HEK293 (cell line): ENCODE measurements around the gene KAT7.

ENCODE experiments used
- CTCF ChIA-PET: fragments of 350-600 bp; formaldehyde crosslinking; extraction: SDS; loops from one replicate; lab custom pipeline; 2021; ENCODE audit warnings: antibody characterized with exemption; lab: Yijun Ruan, JAX
- POLR2A ChIA-PET: fragments of 300-600 bp; formaldehyde crosslinking; extraction: SDS; loops from one replicate; lab custom pipeline; 2020; ENCODE audit warnings: antibody characterized with exemption, inconsistent platforms; lab: Yijun Ruan, JAX
- H3K27ac ChIP-seq: fragments of 200-500 bp; sonication (Bioruptor generic); 2 replicates; pipeline ENCODE4 v1.5.1; 2014; ENCODE audit warnings: low read depth, low read length, control low read depth, inconsistent platforms; ENCODE audit errors: extremely low read depth
- H3K36me3 ChIP-seq, 2 experiments: fragments of 200-500 bp in 1 of 2; sonication (Bioruptor generic) in 1 of 2; 1 replicate in 1 of 2; 2 replicates in 1 of 2; pipeline ENCODE4 v1.5.1; 2014 to 2017; ENCODE audit warnings: inconsistent platforms in 2 of 2, low read length in 2 of 2; ENCODE audit not compliant: control insufficient read depth in 2 of 2, insufficient read depth in 1 of 2
- H3K4me1 ChIP-seq: fragments of 200-500 bp; sonication (Bioruptor generic); 2 replicates; pipeline ENCODE4 v1.5.1; 2014; ENCODE audit warnings: mild to moderate bottlenecking, low read length, inconsistent platforms; ENCODE audit not compliant: control insufficient read depth, insufficient read depth
- H3K4me3 ChIP-seq: 2 replicates; pipeline ENCODE4 v1.5.1; 2011; ENCODE audit warnings: low read depth, mild to moderate bottlenecking, control low read depth, low read length, moderate library complexity
- H3K9me3 ChIP-seq: fragments of 200-500 bp; sonication (Bioruptor generic); 2 replicates; pipeline ENCODE4 v1.5.1; 2014; ENCODE audit warnings: low read depth, low read length, inconsistent platforms; ENCODE audit not compliant: control insufficient read depth, insufficient read depth
- EGR2 ChIP-seq: fragments of 450-650 bp; formaldehyde crosslinking; IDR thresholded peaks from 2 replicates; pipeline ENCODE4 v1.5.1; 2016; ENCODE audit warnings: low read depth, missing biosample characterization, missing genetic modification characterization
- GLI4 ChIP-seq: fragments of 450-650 bp; formaldehyde crosslinking; IDR thresholded peaks from 2 replicates; pipeline ENCODE4 v1.5.1; 2016; ENCODE audit warnings: missing biosample characterization, missing genetic modification characterization
- GLIS1 ChIP-seq: fragments of 450-650 bp; formaldehyde crosslinking; IDR thresholded peaks from 2 replicates; pipeline ENCODE4 v1.5.1; 2016; ENCODE audit warnings: missing biosample characterization, missing genetic modification characterization
- HOXD13 ChIP-seq: sonication (generic); formaldehyde crosslinking; IDR thresholded peaks from 2 replicates; pipeline ENCODE4 v1.8.0; 2022; ENCODE audit warnings: missing genetic modification reagents, borderline replicate concordance
- IKZF3 ChIP-seq: fragments of 450-650 bp; IDR thresholded peaks from 2 replicates; pipeline ENCODE4 v1.5.0; 2018; ENCODE audit warnings: missing biosample characterization, mild to moderate bottlenecking, missing genetic modification characterization, moderate library complexity
- KLF1 ChIP-seq: fragments of 450-650 bp; formaldehyde crosslinking; IDR thresholded peaks from 2 replicates; pipeline ENCODE4 v1.5.1; 2016; ENCODE audit warnings: missing biosample characterization, missing genetic modification characterization
- MEIS1 ChIP-seq: sonication (generic); formaldehyde crosslinking; IDR thresholded peaks from 2 replicates; pipeline ENCODE4 v1.8.1; 2022; ENCODE audit warnings: missing genetic modification reagents, mild to moderate bottlenecking, borderline replicate concordance
- PRDM10 ChIP-seq: fragments of 450-650 bp; formaldehyde crosslinking; IDR thresholded peaks from 2 replicates; pipeline ENCODE4 v1.5.1; 2016; ENCODE audit warnings: missing biosample characterization, missing genetic modification characterization
- ZBTB7A ChIP-seq: fragments of 450-650 bp; formaldehyde crosslinking; IDR thresholded peaks from 2 replicates; pipeline ENCODE4 v1.5.1; 2016; ENCODE audit warnings: low read depth, missing biosample characterization, missing genetic modification characterization
- ZNF132 ChIP-seq: fragments of 450-650 bp; formaldehyde crosslinking; IDR thresholded peaks from 2 replicates; pipeline ENCODE4 v1.5.1; 2017; ENCODE audit warnings: missing biosample characterization, missing genetic modification characterization, borderline replicate concordance
- ZNF138 ChIP-seq: fragments of 450-650 bp; formaldehyde crosslinking; IDR thresholded peaks from 2 replicates; pipeline ENCODE4 v1.5.1; 2016; ENCODE audit warnings: missing biosample characterization, missing genetic modification characterization, borderline replicate concordance
- ZNF202 ChIP-seq: fragments of 450-650 bp; formaldehyde crosslinking; IDR thresholded peaks from 2 replicates; pipeline ENCODE4 v1.5.1; 2016; ENCODE audit warnings: missing biosample characterization, missing genetic modification characterization, borderline replicate concordance
- ZNF214 ChIP-seq: fragments of 450-650 bp; formaldehyde crosslinking; IDR thresholded peaks from 2 replicates; pipeline ENCODE4 v1.5.1; 2017; ENCODE audit warnings: missing biosample characterization, mild to moderate bottlenecking, missing genetic modification characterization, borderline replicate concordance
- ZNF24 ChIP-seq: fragments of 450-650 bp; formaldehyde crosslinking; IDR thresholded peaks from 2 replicates; pipeline ENCODE4 v1.5.1; 2016; ENCODE audit warnings: missing biosample characterization, missing genetic modification characterization
- ZNF362 ChIP-seq: fragments of 450-650 bp; formaldehyde crosslinking; IDR thresholded peaks from 2 replicates; pipeline ENCODE4 v1.5.1; 2016; ENCODE audit warnings: missing biosample characterization, missing genetic modification characterization
- ZNF391 ChIP-seq: fragments of 450-650 bp; formaldehyde crosslinking; IDR thresholded peaks from 2 replicates; pipeline ENCODE4 v1.5.1; 2016; ENCODE audit warnings: low read depth, missing biosample characterization, missing genetic modification characterization, borderline replicate concordance
- ZNF571 ChIP-seq: fragments of 450-650 bp; formaldehyde crosslinking; IDR thresholded peaks from 2 replicates; pipeline ENCODE4 v1.5.0; 2017; ENCODE audit warnings: missing biosample characterization, missing genetic modification characterization
- ZNF585B ChIP-seq: fragments of 450-650 bp; formaldehyde crosslinking; IDR thresholded peaks from 2 replicates; pipeline ENCODE4 v1.5.1; 2016; ENCODE audit warnings: missing biosample characterization, missing genetic modification characterization
- ZNF624 ChIP-seq: fragments of 450-650 bp; formaldehyde crosslinking; IDR thresholded peaks from 2 replicates; pipeline ENCODE4 v1.5.1; 2017; ENCODE audit warnings: missing biosample characterization, missing genetic modification characterization
- ZNF768 ChIP-seq: fragments of 450-650 bp; formaldehyde crosslinking; IDR thresholded peaks from 2 replicates; pipeline ENCODE4 v1.5.1; 2018; ENCODE audit warnings: missing biosample characterization, mild to moderate bottlenecking, missing genetic modification characterization
- ZSCAN16 ChIP-seq: fragments of 450-650 bp; formaldehyde crosslinking; IDR thresholded peaks from 2 replicates; pipeline ENCODE4 v1.5.1; 2016; ENCODE audit warnings: missing biosample characterization, missing genetic modification characterization
- TF ChIP-seq, protein P1 (sequence below): fragments of 450-650 bp; formaldehyde crosslinking; IDR thresholded peaks from 2 replicates; pipeline ENCODE4 v1.5.1; 2016; ENCODE audit warnings: missing biosample characterization, missing genetic modification characterization
- TF ChIP-seq, protein P2 (sequence below): fragments of 450-650 bp; formaldehyde crosslinking; IDR thresholded peaks from 2 replicates; pipeline ENCODE4 v1.5.1; 2017; ENCODE audit warnings: missing biosample characterization, mild to moderate bottlenecking, missing genetic modification characterization, moderate library complexity
- TF ChIP-seq, protein P3 (sequence below): fragments of 450-650 bp; IDR thresholded peaks from 2 replicates; pipeline ENCODE4 v1.5.1; 2018; ENCODE audit warnings: missing biosample characterization, missing genetic modification characterization

KAT7 gene

DNA sequence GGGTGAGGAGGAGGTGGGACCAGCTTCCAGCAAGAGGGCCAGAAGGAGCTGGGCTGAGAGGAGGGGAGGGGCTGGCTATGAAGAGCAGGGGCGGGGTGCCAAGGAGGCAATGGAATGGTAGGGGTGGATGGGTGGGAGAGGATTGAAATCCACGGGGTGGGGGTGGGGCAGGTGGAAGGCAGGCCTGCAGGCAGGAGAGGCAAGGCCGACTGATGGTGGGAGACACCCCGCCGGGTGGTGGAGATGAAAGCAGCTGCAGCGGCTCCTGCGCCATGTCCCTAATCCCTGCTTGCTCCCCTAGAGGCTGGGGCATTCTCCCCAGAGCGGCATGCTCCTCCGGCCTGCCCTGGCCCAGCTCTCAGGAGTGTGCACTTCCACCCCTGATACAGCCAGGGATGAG lies 87.2 kb downstream of the KAT7 start:
- no peaks in the 10 kb centered on the region for H3K36me3 ChIP-seq
- H3K4me3 ChIP-seq: no peak overlapping the region
- H3K9me3 ChIP-seq: no peaks in the 10 kb centered on the region
- TF ChIP-seq ZNF571 (tag by site-specific recombination): no peak
- TF ChIP-seq EGR2: 0 out of 2 replicates have a peak, but pooled peaks have one; percentile 36
- TF ChIP-seq ZNF362: no peak
- no peak for TF ChIP-seq ZNF138 (tag by site-specific recombination)
- TF ChIP-seq ZNF202 (tag by site-specific recombination): no peak
- TF ChIP-seq GLI4 (tag by site-specific recombination): no peak
- TF ChIP-seq ZNF585B (tag by site-specific recombination): no peak
- no peak for TF ChIP-seq ZNF391 (tag by site-specific recombination)
- TF ChIP-seq, protein P1, sequence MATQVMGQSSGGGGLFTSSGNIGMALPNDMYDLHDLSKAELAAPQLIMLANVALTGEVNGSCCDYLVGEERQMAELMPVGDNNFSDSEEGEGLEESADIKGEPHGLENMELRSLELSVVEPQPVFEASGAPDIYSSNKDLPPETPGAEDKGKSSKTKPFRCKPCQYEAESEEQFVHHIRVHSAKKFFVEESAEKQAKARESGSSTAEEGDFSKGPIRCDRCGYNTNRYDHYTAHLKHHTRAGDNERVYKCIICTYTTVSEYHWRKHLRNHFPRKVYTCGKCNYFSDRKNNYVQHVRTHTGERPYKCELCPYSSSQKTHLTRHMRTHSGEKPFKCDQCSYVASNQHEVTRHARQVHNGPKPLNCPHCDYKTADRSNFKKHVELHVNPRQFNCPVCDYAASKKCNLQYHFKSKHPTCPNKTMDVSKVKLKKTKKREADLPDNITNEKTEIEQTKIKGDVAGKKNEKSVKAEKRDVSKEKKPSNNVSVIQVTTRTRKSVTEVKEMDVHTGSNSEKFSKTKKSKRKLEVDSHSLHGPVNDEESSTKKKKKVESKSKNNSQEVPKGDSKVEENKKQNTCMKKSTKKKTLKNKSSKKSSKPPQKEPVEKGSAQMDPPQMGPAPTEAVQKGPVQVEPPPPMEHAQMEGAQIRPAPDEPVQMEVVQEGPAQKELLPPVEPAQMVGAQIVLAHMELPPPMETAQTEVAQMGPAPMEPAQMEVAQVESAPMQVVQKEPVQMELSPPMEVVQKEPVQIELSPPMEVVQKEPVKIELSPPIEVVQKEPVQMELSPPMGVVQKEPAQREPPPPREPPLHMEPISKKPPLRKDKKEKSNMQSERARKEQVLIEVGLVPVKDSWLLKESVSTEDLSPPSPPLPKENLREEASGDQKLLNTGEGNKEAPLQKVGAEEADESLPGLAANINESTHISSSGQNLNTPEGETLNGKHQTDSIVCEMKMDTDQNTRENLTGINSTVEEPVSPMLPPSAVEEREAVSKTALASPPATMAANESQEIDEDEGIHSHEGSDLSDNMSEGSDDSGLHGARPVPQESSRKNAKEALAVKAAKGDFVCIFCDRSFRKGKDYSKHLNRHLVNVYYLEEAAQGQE (tag by site-specific recombination): no peak
- TF ChIP-seq IKZF3 (tag by site-specific recombination): 0 out of 2 replicates have a peak, but pooled peaks have one; percentile 26
- TF ChIP-seq HOXD13 (CRISPR knock-in tag): no peak
- TF ChIP-seq KLF1 (tag by site-specific recombination): peak; percentile 53
- no peak for TF ChIP-seq ZNF24 (tag by site-specific recombination)
- TF ChIP-seq MEIS1 (CRISPR knock-in tag): no peak
- no peak for TF ChIP-seq GLIS1 (tag by site-specific recombination)
- TF ChIP-seq ZNF768 (tag by site-specific recombination): no peak
- TF ChIP-seq ZSCAN16 (tag by site-specific recombination): no peak
- TF ChIP-seq, protein P2, sequence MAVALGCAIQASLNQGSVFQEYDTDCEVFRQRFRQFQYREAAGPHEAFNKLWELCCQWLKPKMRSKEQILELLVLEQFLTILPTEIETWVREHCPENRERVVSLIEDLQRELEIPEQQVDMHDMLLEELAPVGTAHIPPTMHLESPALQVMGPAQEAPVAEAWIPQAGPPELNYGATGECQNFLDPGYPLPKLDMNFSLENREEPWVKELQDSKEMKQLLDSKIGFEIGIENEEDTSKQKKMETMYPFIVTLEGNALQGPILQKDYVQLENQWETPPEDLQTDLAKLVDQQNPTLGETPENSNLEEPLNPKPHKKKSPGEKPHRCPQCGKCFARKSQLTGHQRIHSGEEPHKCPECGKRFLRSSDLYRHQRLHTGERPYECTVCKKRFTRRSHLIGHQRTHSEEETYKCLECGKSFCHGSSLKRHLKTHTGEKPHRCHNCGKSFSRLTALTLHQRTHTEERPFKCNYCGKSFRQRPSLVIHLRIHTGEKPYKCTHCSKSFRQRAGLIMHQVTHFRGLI (tag by site-specific recombination): no peak
- TF ChIP-seq, protein P3, sequence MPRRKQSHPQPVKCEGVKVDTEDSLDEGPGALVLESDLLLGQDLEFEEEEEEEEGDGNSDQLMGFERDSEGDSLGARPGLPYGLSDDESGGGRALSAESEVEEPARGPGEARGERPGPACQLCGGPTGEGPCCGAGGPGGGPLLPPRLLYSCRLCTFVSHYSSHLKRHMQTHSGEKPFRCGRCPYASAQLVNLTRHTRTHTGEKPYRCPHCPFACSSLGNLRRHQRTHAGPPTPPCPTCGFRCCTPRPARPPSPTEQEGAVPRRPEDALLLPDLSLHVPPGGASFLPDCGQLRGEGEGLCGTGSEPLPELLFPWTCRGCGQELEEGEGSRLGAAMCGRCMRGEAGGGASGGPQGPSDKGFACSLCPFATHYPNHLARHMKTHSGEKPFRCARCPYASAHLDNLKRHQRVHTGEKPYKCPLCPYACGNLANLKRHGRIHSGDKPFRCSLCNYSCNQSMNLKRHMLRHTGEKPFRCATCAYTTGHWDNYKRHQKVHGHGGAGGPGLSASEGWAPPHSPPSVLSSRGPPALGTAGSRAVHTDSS (tag by site-specific recombination): no peak
- no peak for TF ChIP-seq ZNF214
- TF ChIP-seq ZNF132 (tag by site-specific recombination): no peak
- no peak for TF ChIP-seq ZBTB7A (tag by site-specific recombination)
- no peak for TF ChIP-seq ZNF624
- peak; percentile 45; the same call in 1 of the 2 replicates for TF ChIP-seq PRDM10 (tag by site-specific recombination)
- peaks cover 2% of the 10 kb centered on the region; the same call in 1 of the 2 replicates for H3K4me1 ChIP-seq
- ChIA-PET CTCF (interaction anchor here (0.6 to 4.8 kb wide), 9 partner anchors 12 to 189 kb away, joined by 3 to 82 read pairs (median 5); partner anchors contain the start of gene DLX3), POLR2A (interaction anchor here (0.5 kb wide), 1 partner anchor 8 kb away, joined by 3 read pairs; no protein-coding TSS in a partner anchor)
- H3K27ac ChIP-seq: no peak overlapping the region
